Measurements from ENCODE around the gene UQCC2.

UQCC2 gene

GRCh38 chr6:33670971-33671743, 40.3 kb downstream of the UQCC2 start:
- no peak overlapping the region for H3K9ac ChIP-seq (ENCODE audit: low read length)
- no peak overlapping the region for H3K4me2 ChIP-seq (ENCODE audit: low read length)
- H3F3A ChIP-seq (ENCODE audit: insufficient read depth, low read length) = no peaks in the 10 kb centered on the region
- TF ChIP-seq EZH2 (IDR thresholded peaks at IDR 0.05; ENCODE audit: borderline replicate concordance, low read length) = no peak
- no peak for TF ChIP-seq CTCF (IDR thresholded peaks at IDR 0.05; ENCODE audit: low read length)
- no peak overlapping the region for H3K27ac ChIP-seq (ENCODE audit: low read depth, low read length, poor library complexity, severe bottlenecking)
- no peaks in the 10 kb centered on the region for H3K9me2 ChIP-seq (ENCODE audit: low read depth, low read length)
- H4K20me1 ChIP-seq (ENCODE audit: insufficient read depth, low read length) = no peaks in the 10 kb centered on the region
- no peaks in the 10 kb centered on the region for H3K9me3 ChIP-seq (ENCODE audit: low read length)
- H3K36me3 ChIP-seq (ENCODE audit: insufficient read depth, low read length) = peaks cover 92% of the 10 kb centered on the region
- no peaks in the 10 kb centered on the region for H3K79me2 ChIP-seq (ENCODE audit: insufficient read depth, low read length)
- H3K27me3 ChIP-seq (ENCODE audit: insufficient read depth, low read length) = no peaks in the 10 kb centered on the region
- peaks cover 4% of the 10 kb centered on the region for H3K4me1 ChIP-seq (ENCODE audit: insufficient read depth, low read length, severe bottlenecking)
- H3K4me3 ChIP-seq (ENCODE audit: low read depth, low read length, poor library complexity, severe bottlenecking) = no peak overlapping the region
- H2AFZ ChIP-seq (ENCODE audit: low read length) = no peak overlapping the region

DNA sequence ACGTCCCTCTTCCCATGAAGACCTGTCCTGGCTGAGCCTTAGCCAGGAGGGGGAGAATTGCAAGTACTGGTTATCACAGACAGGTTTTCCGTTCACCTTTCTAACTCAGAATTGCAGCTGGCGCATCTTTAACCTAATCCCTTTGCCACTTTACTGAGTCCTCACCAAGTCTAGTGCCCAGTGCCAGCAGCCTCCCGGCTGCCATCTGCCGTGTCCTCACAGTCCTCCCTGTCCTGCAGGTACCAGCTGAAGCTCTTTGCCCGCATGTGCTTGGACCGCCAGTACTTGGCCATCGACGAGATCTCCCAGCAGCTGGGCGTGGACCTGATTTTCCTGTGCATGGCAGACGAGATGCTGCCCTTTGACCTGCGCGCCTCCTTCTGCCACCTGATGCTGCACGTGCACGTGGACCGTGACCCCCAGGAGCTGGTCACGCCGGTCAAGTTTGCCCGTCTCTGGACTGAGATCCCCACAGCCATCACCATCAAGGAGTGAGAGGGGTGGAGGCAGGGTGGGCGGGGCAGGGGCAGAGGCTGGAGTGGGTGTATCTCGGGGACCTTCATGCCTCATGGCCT, 41.3 kb downstream of the UQCC2 start:
- H3K79me2 ChIP-seq (ENCODE audit: insufficient read depth, low read length) = no peaks in the 10 kb centered on the region
- H4K20me1 ChIP-seq (ENCODE audit: insufficient read depth, low read length) = no peaks in the 10 kb centered on the region
- H3K36me3 ChIP-seq (ENCODE audit: insufficient read depth, low read length) = peaks cover 88% of the 10 kb centered on the region
- no peak overlapping the region for H3K9ac ChIP-seq (ENCODE audit: low read length)
- H3F3A ChIP-seq (ENCODE audit: insufficient read depth, low read length) = no peaks in the 10 kb centered on the region
- no peak overlapping the region for H3K27ac ChIP-seq (ENCODE audit: low read depth, low read length, poor library complexity, severe bottlenecking)
- H3K4me2 ChIP-seq (ENCODE audit: low read length) = no peak overlapping the region
- H2AFZ ChIP-seq (ENCODE audit: low read length) = no peak overlapping the region
- no peaks in the 10 kb centered on the region for H3K27me3 ChIP-seq (ENCODE audit: insufficient read depth, low read length)
- H3K4me3 ChIP-seq (ENCODE audit: low read depth, low read length, poor library complexity, severe bottlenecking) = no peak overlapping the region
- no peaks in the 10 kb centered on the region for H3K9me3 ChIP-seq (ENCODE audit: low read length)
- H3K9me2 ChIP-seq (ENCODE audit: low read depth, low read length) = no peaks in the 10 kb centered on the region
- TF ChIP-seq EZH2 (IDR thresholded peaks at IDR 0.05; ENCODE audit: borderline replicate concordance, low read length) (no peak), CTCF (IDR thresholded peaks at IDR 0.05; ENCODE audit: low read length) (no peak)
- H3K4me1 ChIP-seq (ENCODE audit: insufficient read depth, low read length, severe bottlenecking) = peaks cover 4% of the 10 kb centered on the region

- no peak overlapping the region for H3K4me3 ChIP-seq (ENCODE audit: low read depth, low read length, poor library complexity, severe bottlenecking)
- H3K9me3 ChIP-seq (ENCODE audit: low read length) = no peaks in the 10 kb centered on the region
- no peaks in the 10 kb centered on the region for H3K79me2 ChIP-seq (ENCODE audit: insufficient read depth, low read length)
- H3K36me3 ChIP-seq (ENCODE audit: insufficient read depth, low read length) = peaks cover 88% of the 10 kb centered on the region
- no peak overlapping the region for H3K27ac ChIP-seq (ENCODE audit: low read depth, low read length, poor library complexity, severe bottlenecking)
- no peaks in the 10 kb centered on the region for H4K20me1 ChIP-seq (ENCODE audit: insufficient read depth, low read length)
- H3F3A ChIP-seq (ENCODE audit: insufficient read depth, low read length) = no peaks in the 10 kb centered on the region
- TF ChIP-seq EZH2 (IDR thresholded peaks at IDR 0.05; ENCODE audit: borderline replicate concordance, low read length) (no peak), CTCF (IDR thresholded peaks at IDR 0.05; ENCODE audit: low read length) (no peak)
- no peak overlapping the region for H2AFZ ChIP-seq (ENCODE audit: low read length)
- H3K4me1 ChIP-seq (ENCODE audit: insufficient read depth, low read length, severe bottlenecking) = peaks cover 4% of the 10 kb centered on the region
- no peaks in the 10 kb centered on the region for H3K9me2 ChIP-seq (ENCODE audit: low read depth, low read length)
- no peaks in the 10 kb centered on the region for H3K27me3 ChIP-seq (ENCODE audit: insufficient read depth, low read length)
- no peak overlapping the region for H3K4me2 ChIP-seq (ENCODE audit: low read length)
- no peak overlapping the region for H3K9ac ChIP-seq (ENCODE audit: low read length)
These were observed 42.6 kb downstream of the UQCC2 start for GRCh38 chr6:33668914-33669313.
